ENCODE data around the gene EVL.

The EVL gene

GRCh38 chr14:100105357-100106169 is 40.3 kb downstream of the EVL start:
- DNase-seq (ENCODE audit: extremely low spot score, insufficient read length, low read depth) (no peak), FAIRE-seq (no peak)

DNA sequence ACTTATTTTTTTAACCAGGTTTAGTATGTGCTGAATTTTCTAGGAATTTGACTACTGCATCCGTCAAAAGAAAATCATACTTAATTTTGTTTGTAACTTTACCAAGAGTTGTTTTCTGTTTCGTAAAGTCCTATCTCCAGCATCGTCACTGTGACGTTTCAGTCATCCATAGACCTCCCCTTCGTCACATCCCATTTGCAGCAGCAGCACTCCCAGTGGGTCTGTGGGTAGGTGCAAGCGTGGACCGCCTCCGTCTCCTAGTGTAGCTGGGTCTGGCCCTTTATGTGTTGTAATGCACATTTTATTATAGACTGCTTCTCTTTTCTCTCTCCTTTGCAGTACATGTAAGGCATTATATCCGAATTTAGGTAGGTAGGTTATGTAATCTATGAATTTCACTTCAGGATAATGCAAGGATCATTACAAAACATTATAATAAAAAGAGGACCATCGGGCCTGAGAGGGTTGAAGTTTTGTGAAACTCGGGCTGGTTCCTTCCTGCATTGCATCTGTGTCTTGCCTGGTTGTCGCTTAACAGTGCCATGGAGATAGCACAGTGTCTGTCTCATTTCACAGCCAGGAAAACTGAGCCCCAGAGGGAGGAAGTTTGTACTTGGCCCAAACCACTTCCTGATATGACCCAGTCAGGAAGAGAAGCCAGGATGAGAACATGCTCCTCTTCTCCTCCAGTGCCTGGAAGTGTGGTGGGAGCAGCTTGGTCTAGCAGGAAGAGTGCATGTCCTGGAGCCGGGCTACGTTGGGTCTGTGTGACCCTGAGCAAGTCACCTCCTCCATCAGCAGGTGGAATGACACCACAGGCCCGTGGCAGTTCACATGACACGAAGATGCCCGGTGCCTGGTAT is 41.3 kb downstream of the EVL start:
- DNase-seq (ENCODE audit: extremely low spot score, insufficient read length, low read depth) = no peak
- FAIRE-seq = no peak

DNA sequence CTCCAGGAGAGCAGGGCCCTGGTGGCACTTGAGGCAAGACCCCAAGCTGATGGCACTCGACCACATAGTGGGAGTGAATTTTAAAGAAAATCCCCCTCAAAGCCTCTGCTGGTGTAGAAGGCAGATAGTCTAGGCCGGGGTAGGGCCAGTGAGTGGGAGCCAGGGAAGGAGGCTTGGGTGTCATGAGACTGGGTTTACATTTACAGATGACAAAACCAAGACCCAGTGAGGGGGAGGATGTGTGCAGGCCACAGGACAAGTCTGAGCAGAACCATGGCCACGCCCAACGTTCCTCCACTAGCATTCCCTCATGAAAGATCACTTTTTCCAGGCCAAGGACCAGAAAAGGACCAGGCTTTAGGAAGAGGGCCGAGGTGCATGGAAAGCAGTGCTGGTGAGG is 42.0 kb downstream of the EVL start:
- FAIRE-seq (no peak), DNase-seq (ENCODE audit: extremely low spot score, insufficient read length, low read depth) (no peak)

DNA sequence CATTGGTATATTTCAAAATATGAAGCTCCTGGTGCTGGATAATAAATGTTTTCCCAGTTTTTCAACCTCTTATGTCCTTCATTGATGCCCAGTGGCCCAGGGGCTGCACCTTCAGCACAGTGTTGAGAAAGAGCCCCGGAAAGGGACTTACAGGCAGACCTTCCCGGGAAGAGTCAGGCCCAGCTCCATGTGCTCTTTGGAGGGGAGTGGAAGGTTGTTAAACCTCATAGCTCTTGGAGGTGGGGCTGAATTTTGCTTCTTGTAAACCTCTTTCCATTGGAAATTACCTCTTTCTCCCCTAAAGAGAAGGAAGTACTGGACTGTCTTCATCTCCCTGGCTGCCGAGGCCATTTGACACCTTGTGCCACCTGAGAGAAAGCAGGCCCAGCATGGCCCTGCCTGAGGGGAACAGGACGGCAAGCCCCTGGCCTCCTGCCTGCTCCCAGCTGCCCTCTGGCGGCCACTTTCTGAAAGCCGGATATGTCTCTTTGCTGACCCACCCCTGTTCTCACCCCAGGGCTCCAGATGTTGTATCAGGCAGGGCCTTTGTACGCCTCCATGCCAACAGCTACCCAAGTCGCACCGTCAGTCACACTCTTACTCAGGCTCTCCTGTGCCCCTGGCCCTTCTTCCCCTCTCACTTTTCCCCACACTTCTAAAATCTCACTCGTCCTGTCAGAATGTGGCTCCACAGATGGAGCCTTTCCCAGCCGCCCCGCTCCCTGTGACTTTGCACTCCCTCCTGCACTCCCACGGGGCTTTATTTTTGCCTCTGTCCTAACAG is 43.0 kb downstream of the EVL start:
- peak; percentile 64 for DNase-seq (ENCODE audit: extremely low spot score, insufficient read length, low read depth)
- FAIRE-seq = peak; percentile 89

DNA sequence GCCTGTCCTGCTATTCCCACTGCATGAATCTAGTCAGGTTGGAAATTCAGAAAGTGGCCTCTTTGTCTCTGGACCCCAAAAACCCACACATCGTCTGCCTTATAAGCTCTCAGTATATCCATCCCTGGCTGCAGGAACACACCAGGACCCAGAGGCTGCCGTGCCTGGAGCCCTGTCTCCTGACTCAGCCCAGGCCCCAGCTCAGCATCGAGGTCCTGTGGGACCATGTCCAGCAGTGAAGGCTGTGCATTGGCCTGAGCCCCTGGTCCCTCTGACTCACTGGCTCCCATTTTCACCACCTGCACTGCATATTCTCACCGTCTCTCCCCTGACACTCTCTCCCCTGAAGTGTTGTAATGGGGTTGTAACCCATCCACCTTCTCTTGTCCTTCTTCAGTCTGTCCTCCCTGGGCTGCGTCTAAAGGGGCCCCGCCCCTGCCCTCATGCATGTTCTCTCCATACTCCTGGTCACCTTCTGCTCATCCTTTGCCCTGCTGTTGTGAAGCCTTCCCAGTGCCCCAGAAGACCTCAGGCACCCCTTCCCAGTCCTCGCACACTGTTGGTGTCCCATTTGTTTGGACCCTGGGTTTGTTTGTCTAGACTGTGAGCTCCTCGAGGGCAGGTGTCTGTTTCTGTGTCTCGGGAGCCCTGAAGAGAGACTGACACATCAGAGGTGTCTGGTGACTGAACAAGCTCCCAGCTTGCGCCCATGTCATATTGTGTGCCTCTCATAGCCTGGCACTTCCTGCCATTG is 43.8 kb downstream of the EVL start:
- FAIRE-seq (no peak), DNase-seq (ENCODE audit: extremely low spot score, insufficient read length, low read depth) (no peak)

DNA sequence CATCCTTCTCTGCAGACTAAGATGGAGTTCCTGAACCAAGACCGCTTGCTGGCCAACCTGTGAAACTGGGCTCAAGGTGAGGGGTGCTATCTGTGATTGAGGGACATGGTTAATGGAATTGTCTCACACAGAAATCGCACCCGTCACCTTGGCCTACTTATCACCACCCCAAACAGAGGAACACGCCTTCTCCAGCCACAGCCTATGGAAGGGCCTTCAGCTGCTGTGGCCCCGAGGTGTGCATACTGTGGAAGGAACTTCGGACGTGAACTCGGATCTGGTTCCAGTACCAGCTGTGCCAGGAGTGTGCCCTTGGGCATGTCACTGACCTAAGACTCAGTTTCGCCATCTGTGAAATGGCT is 44.4 kb downstream of the EVL start:
- DNase-seq (ENCODE audit: extremely low spot score, insufficient read length, low read depth) (no peak), FAIRE-seq (no peak)

GRCh38 chr14:100110816-100111215 is 45.6 kb downstream of the EVL start:
- DNase-seq (ENCODE audit: extremely low spot score, insufficient read length, low read depth) = no peak
- FAIRE-seq = no peak

DNA sequence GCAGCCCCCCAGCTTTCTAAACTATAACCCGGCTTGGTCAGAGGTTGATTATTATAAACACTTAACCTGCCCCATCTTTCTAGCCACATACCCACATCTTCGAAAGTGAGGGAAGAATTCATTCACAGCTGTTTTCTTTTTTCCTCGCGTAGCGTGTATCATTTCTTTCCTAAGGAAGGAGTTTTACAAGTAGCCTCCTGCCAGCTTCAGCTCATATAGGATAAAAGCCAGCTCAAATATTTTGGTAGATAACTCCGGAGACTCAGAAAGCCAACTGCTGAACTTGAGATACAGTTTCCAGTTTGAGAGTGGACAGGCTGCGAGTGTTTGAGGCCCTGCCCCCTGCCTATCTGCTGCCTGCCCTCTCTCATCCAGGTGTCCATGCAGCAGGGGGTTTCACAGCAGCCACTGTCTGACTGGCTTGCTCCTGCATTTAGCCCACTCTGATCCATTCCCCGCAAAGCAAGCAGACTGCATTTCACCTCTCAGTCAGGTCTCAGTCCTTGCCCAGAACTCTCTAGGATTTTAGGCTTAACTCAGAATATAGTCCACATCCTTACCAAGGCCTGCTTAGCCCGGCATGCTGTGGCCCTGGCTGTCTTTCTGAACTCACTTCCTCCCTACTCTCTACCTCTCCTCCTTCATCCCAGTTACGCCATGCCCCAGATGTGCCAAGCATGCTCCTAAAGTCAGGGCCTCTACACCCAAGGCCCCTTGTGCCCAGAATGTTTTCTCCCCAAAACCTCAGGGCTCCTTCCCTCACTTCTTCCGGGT is 46.9 kb downstream of the EVL start:
- DNase-seq (ENCODE audit: extremely low spot score, insufficient read length, low read depth) = no peak
- FAIRE-seq = no peak

DNA sequence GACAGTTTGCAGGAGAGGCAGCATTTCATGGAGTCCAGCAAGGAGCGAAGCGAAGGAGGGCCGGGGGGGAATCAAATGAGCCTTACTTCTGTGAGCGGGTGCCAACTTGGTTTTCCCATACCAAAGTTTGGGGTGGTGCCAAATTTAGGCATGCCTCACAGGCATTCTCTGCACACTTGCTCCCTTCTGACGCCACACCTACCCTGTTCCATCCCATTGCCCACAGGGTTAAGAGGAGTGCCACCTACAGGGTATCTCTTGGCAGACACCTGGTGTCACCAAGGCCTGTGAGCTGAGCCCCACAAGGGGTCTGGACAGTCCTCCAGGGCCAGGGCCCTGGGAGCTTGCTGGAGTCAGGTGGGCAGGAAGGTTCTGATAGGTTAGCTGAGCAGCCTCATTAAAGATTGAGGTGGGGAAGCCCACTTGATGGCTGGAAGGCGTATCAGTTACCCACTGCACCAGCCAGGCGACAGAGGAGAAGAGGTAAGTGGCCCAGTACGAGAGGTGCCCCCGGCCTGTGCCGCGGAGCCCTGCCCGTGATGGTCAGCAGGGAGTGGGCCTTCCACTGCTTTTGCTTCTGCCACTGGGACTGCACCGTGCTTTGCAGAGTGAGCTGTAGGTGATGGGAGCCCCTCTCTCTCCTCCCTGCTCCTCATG is 49.0 kb downstream of the EVL start:
- FAIRE-seq = no peak
- DNase-seq (ENCODE audit: extremely low spot score, insufficient read length, low read depth) = no peak

DNA sequence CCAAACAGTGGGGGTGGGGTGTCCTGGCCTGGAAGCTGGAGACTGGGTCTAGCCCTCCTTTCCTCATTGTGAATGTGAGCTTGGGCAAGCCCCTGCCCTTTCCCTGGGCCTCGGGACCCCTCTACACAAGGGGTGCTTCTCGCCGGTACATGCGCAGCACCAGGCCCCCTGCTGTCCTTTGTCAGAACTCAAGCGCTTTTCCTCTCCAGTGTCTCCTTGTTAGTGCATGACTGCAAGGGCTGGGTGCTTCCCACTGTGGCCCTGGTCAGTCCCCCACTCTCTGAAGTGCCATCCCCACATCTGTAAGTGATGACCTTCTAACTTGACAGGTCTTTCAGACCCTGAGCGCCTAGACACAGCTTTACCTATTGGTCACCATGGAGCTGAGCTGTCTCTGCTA is 50.0 kb downstream of the EVL start:
- DNase-seq (ENCODE audit: extremely low spot score, insufficient read length, low read depth) = no peak
- no peak for FAIRE-seq

DNA sequence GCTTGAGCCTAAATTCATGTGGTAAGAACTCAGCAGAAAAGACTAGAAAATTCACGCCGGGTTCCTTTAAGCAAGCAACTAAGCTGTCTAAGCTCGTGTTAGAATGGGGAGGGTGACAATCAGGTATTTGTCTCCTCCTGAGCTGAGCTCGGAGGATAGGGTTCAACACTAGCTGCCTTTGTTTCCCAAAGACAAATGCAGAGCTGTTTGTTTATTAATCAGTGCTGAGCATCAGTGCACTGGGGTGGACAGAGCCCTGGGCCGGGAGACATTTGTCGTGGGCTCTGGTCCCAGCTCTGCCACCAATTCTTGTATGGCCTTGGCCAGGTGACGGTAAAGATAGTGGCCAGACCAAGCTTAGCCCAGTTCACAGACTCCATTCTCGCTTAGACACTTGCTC is 50.5 kb downstream of the EVL start:
- DNase-seq (ENCODE audit: extremely low spot score, insufficient read length, low read depth) (no peak), FAIRE-seq (no peak)

- FAIRE-seq (no peak), DNase-seq (ENCODE audit: extremely low spot score, insufficient read length, low read depth) (no peak)
Observed at GRCh38 chr14:100116134-100116533, 50.9 kb downstream of the EVL start.

- DNase-seq (ENCODE audit: extremely low spot score, insufficient read length, low read depth) (no peak), FAIRE-seq (no peak)
Observed at GRCh38 chr14:100117026-100117425, 51.8 kb downstream of the EVL start.

- DNase-seq (ENCODE audit: extremely low spot score, insufficient read length, low read depth) = no peak
- no peak for FAIRE-seq
Observed at GRCh38 chr14:100117633-100118395, 52.6 kb downstream of the EVL start.

- FAIRE-seq = no peak
- DNase-seq (ENCODE audit: extremely low spot score, insufficient read length, low read depth) = no peak
Observed at GRCh38 chr14:100118396-100119011, 53.3 kb downstream of the EVL start.

DNA sequence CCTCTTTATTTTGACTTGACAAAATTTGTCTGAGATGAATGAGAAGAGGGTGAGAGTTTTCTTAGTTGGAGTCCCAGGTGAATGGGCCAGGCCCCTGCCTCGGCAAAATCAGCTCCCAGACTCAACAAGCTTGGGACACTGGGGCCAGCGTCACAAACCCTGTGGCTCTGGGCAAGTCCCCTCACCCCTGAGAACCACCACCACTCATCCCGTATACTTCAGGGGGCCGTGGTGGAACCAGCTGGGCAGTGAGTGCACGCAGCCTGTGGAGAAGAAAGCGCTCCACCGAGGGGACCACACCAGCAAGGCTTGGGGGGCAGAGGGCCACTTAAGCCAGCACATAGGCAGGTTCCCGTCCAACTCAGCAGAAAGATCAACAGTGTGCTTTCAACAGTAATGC is 54.0 kb downstream of the EVL start:
- FAIRE-seq = no peak
- DNase-seq (ENCODE audit: extremely low spot score, insufficient read length, low read depth) = no peak

- no peak for DNase-seq (ENCODE audit: extremely low spot score, insufficient read length, low read depth)
- no peak for FAIRE-seq
Observed at GRCh38 chr14:100120522-100121269, 55.5 kb downstream of the EVL start.

Data from GM18507 (cell line).